H1 (cell line): ENCODE data around the gene GPRASP1. TPM values are rescaled to one million over a fixed set of nuclear protein-coding genes. Genes with fewer than 3 reads are reported as not detected.

ENCODE experiments used
- polyA plus RNA-seq, 7 experiments: library from polyadenylated mRNA; depleted of rRNA in 3 of 7; stranded (reverse) in 5 of 7; unstranded in 2 of 7; fragments of >200 nt in 5 of 7; fragments of 200-250 nt in 2 of 7; gene quantifications; 1 replicate in 5 of 7; 2 replicates in 1 of 7; 4 replicates in 1 of 7; pipeline versions ENCODE4 v1.2.1 to v1.2.3, GENCODE V29; 2011 to 2013; ENCODE audit warnings: missing spikeins in 2 of 7, mixed read lengths in 2 of 7
- total RNA-seq: library from RNA; stranded (reverse); fragmentation: NEBNext Ultra II Directional; extraction: Animal tissue kit (Norgen Biotek cat#: 25700); gene quantifications from 2 replicates; pipeline ENCODE4 v1.2.1, GENCODE V29; 2021
- TF ChIP-seq, protein P1 (sequence below): fragments of 300-600 bp; sonication (generic); IDR thresholded peaks from 2 replicates; pipeline ENCODE4 v1.7.1; 2012; ENCODE audit warnings: low read length, moderate library complexity, mild to moderate bottlenecking, inconsistent platforms; ENCODE audit not compliant: insufficient replicate concordance

The GPRASP1 gene
- total and polyA plus RNA-seq, 2 of the 8 experiments (the other 6 are each of a cell fraction or from before 2014, with no cell fraction given), result 0.65 to 2.0 TPM

- TF ChIP-seq, protein P1, sequence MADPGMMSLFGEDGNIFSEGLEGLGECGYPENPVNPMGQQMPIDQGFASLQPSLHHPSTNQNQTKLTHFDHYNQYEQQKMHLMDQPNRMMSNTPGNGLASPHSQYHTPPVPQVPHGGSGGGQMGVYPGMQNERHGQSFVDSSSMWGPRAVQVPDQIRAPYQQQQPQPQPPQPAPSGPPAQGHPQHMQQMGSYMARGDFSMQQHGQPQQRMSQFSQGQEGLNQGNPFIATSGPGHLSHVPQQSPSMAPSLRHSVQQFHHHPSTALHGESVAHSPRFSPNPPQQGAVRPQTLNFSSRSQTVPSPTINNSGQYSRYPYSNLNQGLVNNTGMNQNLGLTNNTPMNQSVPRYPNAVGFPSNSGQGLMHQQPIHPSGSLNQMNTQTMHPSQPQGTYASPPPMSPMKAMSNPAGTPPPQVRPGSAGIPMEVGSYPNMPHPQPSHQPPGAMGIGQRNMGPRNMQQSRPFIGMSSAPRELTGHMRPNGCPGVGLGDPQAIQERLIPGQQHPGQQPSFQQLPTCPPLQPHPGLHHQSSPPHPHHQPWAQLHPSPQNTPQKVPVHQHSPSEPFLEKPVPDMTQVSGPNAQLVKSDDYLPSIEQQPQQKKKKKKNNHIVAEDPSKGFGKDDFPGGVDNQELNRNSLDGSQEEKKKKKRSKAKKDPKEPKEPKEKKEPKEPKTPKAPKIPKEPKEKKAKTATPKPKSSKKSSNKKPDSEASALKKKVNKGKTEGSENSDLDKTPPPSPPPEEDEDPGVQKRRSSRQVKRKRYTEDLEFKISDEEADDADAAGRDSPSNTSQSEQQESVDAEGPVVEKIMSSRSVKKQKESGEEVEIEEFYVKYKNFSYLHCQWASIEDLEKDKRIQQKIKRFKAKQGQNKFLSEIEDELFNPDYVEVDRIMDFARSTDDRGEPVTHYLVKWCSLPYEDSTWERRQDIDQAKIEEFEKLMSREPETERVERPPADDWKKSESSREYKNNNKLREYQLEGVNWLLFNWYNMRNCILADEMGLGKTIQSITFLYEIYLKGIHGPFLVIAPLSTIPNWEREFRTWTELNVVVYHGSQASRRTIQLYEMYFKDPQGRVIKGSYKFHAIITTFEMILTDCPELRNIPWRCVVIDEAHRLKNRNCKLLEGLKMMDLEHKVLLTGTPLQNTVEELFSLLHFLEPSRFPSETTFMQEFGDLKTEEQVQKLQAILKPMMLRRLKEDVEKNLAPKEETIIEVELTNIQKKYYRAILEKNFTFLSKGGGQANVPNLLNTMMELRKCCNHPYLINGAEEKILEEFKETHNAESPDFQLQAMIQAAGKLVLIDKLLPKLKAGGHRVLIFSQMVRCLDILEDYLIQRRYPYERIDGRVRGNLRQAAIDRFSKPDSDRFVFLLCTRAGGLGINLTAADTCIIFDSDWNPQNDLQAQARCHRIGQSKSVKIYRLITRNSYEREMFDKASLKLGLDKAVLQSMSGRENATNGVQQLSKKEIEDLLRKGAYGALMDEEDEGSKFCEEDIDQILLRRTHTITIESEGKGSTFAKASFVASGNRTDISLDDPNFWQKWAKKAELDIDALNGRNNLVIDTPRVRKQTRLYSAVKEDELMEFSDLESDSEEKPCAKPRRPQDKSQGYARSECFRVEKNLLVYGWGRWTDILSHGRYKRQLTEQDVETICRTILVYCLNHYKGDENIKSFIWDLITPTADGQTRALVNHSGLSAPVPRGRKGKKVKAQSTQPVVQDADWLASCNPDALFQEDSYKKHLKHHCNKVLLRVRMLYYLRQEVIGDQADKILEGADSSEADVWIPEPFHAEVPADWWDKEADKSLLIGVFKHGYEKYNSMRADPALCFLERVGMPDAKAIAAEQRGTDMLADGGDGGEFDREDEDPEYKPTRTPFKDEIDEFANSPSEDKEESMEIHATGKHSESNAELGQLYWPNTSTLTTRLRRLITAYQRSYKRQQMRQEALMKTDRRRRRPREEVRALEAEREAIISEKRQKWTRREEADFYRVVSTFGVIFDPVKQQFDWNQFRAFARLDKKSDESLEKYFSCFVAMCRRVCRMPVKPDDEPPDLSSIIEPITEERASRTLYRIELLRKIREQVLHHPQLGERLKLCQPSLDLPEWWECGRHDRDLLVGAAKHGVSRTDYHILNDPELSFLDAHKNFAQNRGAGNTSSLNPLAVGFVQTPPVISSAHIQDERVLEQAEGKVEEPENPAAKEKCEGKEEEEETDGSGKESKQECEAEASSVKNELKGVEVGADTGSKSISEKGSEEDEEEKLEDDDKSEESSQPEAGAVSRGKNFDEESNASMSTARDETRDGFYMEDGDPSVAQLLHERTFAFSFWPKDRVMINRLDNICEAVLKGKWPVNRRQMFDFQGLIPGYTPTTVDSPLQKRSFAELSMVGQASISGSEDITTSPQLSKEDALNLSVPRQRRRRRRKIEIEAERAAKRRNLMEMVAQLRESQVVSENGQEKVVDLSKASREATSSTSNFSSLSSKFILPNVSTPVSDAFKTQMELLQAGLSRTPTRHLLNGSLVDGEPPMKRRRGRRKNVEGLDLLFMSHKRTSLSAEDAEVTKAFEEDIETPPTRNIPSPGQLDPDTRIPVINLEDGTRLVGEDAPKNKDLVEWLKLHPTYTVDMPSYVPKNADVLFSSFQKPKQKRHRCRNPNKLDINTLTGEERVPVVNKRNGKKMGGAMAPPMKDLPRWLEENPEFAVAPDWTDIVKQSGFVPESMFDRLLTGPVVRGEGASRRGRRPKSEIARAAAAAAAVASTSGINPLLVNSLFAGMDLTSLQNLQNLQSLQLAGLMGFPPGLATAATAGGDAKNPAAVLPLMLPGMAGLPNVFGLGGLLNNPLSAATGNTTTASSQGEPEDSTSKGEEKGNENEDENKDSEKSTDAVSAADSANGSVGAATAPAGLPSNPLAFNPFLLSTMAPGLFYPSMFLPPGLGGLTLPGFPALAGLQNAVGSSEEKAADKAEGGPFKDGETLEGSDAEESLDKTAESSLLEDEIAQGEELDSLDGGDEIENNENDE, result no peak
Measured at GRCh38 chrX:102606115-102606514, 45.2 kb upstream of the GPRASP1 start (continued).
